Stimulated activated CD8-positive, alpha-beta memory T cell treated with anti-CD3 and anti-CD28 coated beads, Interleukin-12 subunit alpha, Interleukin-12 subunit beta, amount 100 ng/mL, for 1 hour (primary cell): ENCODE data around the gene CARTPT.

Experiments used
- DNase-seq: peaks from one replicate; pipeline ENCODE4 v3.0.0-alpha.2; 2020; ENCODE audit warnings: low read depth

Gene CARTPT

GRCh38 chr5:71737931-71738539, 19.0 kb downstream of the CARTPT start:
- DNase-seq, result no peak

DNA sequence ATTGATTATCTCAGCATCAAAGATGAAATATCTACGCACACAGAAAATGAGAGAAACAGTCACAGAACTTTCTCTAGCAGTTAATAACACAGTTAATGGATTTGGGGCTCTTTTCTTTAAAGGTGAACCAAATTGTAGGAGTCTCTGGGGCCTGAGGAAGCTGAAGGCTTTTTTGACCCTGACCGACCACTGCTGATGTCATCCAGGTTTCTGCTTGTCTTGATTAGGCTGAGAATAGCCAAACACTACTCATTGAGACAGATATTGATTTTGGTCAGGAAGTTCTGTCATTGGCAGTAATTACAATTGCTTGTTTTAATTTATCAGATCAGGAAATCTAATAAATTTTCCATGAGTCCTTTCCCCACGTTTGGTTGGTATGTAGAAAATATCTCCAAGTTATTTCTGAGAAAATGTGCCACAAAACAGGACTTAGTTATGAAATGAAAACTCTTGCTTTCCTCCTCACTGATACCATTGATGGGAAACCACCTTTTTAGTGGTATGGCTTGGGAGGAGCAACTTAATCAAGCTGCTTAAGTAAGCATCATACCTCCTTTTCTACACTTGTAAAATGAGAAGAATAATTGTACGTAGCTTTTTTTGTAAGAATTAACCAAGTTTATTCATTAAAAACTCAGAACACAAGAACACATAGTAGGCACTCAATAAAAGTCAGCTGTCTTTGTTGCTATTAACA, 19.7 kb downstream of the CARTPT start:
- no peak for DNase-seq

- DNase-seq, result no peak
These were observed 21.1 kb downstream of the CARTPT start for GRCh38 chr5:71740015-71740753.

- no peak for DNase-seq
These were observed 24.1 kb downstream of the CARTPT start for GRCh38 chr5:71743155-71743554.

GRCh38 chr5:71744009-71744790, 25.1 kb downstream of the CARTPT start:
- DNase-seq, result no peak

DNA sequence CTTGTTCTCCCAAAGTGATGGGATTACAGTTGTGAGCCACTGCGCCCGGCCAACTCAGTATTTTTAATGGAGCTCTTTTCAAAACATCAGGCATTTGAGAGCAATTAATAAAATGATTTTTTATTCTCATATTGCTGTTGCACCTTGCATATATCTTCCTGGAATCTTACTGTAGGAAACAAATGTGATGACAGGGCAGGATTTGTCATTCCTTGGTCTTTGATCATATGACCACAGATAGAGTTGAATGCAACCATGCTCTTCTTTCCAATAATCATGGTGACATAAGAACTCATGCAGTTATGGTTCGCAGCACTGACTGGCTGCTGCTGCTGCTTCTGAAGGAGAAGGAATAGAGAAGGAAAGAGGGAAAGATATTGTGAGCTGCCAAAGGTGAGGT, 28.1 kb downstream of the CARTPT start:
- DNase-seq, result no peak

- no peak for DNase-seq
These were observed 29.3 kb downstream of the CARTPT start for GRCh38 chr5:71748360-71748759.

- DNase-seq, result no peak
These were observed 32.3 kb downstream of the CARTPT start for GRCh38 chr5:71751422-71751821.

GRCh38 chr5:71752441-71753190, 33.5 kb downstream of the CARTPT start:
- no peak for DNase-seq

- peak; percentile 14 for DNase-seq
These were observed 38.8 kb downstream of the CARTPT start for GRCh38 chr5:71757590-71758543.

DNA sequence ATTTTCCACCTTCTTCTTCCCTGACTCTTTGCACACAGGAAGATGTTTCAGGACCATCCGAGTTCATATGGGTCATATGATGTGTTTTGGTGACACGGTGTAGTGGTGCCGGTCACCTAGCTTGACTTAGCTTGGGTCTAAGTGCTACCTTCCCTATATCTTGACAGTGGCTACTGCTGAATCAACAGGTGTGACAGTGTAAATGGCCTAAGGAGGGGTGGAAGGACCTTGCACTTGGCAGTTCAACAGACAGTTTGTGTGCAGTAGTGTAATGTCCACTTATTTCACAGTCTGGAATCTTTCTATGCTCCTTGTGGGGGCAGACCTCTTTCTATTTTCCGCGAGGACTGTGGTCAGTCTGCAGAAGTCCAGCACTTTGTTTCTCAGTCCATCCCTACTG, 43.8 kb downstream of the CARTPT start:
- DNase-seq, result no peak

- DNase-seq, result no peak
These were observed 48.6 kb downstream of the CARTPT start for GRCh38 chr5:71767661-71768060.

DNA sequence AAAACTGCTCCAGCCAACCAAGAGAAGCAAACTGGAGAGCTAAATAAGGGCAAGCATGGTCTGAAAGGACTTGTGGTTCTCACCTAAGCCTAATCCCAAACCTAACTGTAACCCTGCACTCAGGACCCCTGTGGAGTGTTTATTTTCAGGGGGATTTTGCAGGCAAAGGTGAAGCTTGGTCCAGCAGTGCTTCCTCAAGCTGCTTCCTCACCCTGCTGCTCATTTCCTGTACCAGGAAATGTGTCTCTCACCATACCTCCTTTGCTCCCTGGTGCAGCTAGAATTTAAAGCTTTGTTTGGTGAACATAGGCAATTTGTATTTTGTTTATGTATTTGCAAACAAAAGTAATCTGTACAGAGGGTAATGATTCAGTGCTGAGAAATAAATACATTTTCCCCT, 50.2 kb downstream of the CARTPT start:
- DNase-seq, result no peak

DNA sequence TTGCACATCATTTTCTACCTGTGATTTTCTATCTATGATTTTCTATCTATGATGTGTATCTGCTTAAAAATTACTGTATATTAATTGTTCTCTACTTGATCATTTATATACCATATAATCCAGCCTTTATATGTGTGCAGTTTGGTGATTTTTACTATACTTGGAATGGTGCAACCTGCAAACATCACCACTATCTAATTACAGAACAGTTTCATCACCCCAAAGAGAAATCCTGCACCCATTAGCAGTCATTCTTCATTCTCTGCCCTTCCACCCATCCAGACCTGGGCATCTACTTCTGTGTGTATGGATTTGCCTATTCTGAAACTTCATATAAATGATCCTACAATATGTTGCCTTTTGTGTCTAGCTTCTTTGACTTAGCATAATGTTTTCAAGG, 51.3 kb downstream of the CARTPT start:
- DNase-seq, result no peak
